ENCODE measurements around the gene NAALADL2. TPM values are rescaled to one million over a fixed set of nuclear protein-coding genes. Genes with fewer than 3 reads are reported as not detected.

Gene NAALADL2
- total RNA-seq, 4 donors from 2014 or later = 7.0 to 34.7 (median 18.4) TPM

DNA sequence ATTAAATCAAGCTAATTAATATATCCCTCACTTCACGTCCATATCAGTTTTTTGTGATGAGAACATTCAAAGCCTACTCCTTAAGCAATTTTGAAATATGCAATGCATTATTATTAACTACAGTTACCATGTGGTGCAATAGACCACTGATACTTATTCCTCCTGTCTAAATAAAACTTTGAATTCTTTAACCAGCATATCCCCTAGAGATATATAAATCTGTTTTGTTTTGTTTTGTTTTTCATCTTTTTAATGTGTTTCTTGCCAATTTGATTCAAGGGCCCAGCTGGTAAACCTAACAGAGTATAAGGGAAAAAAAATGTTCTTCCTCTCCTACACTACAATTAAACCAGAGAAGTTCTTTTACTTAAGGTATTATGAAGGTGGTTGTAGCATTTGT is 524.2 kb downstream of the NAALADL2 start:
- Histone ChIP-seq H3K27ac (no peak overlapping the region), H3K4me1 (no peaks in the 10 kb centered on the region), H3K27me3 (no peaks in the 10 kb centered on the region), H3K36me3 (no peaks in the 10 kb centered on the region), H3K9me3 (no peaks in the 10 kb centered on the region), H3K4me3 (no peak overlapping the region)
- DNase-seq = no peak
- TF ChIP-seq, protein P1, sequence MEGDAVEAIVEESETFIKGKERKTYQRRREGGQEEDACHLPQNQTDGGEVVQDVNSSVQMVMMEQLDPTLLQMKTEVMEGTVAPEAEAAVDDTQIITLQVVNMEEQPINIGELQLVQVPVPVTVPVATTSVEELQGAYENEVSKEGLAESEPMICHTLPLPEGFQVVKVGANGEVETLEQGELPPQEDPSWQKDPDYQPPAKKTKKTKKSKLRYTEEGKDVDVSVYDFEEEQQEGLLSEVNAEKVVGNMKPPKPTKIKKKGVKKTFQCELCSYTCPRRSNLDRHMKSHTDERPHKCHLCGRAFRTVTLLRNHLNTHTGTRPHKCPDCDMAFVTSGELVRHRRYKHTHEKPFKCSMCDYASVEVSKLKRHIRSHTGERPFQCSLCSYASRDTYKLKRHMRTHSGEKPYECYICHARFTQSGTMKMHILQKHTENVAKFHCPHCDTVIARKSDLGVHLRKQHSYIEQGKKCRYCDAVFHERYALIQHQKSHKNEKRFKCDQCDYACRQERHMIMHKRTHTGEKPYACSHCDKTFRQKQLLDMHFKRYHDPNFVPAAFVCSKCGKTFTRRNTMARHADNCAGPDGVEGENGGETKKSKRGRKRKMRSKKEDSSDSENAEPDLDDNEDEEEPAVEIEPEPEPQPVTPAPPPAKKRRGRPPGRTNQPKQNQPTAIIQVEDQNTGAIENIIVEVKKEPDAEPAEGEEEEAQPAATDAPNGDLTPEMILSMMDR (IDR thresholded peaks at IDR 0.05) = no peak
- TF ChIP-seq POLR2A (IDR thresholded peaks at IDR 0.05) = no peak

- Histone ChIP-seq H3K4me3 (no peak overlapping the region), H3K4me1 (no peaks in the 10 kb centered on the region), H3K36me3 (no peaks in the 10 kb centered on the region), H3K27ac (no peak overlapping the region), H3K27me3 (no peaks in the 10 kb centered on the region), H3K9me3 (no peaks in the 10 kb centered on the region)
- TF ChIP-seq, protein P1 (IDR thresholded peaks at IDR 0.05) = no peak
- TF ChIP-seq POLR2A (IDR thresholded peaks at IDR 0.05) = no peak
- DNase-seq = no peak
Observed at GRCh38 chr3:175383813-175384212, 524.7 kb downstream of the NAALADL2 start.

- Histone ChIP-seq H3K4me3 (no peak overlapping the region), H3K27me3 (no peaks in the 10 kb centered on the region), H3K9me3 (no peaks in the 10 kb centered on the region), H3K4me1 (no peaks in the 10 kb centered on the region), H3K36me3 (no peaks in the 10 kb centered on the region), H3K27ac (no peak overlapping the region)
- DNase-seq = no peak
- no peak for TF ChIP-seq POLR2A (IDR thresholded peaks at IDR 0.05)
- TF ChIP-seq, protein P1 (IDR thresholded peaks at IDR 0.05) = no peak
Observed at GRCh38 chr3:175384569-175384968, 525.4 kb downstream of the NAALADL2 start.

DNA sequence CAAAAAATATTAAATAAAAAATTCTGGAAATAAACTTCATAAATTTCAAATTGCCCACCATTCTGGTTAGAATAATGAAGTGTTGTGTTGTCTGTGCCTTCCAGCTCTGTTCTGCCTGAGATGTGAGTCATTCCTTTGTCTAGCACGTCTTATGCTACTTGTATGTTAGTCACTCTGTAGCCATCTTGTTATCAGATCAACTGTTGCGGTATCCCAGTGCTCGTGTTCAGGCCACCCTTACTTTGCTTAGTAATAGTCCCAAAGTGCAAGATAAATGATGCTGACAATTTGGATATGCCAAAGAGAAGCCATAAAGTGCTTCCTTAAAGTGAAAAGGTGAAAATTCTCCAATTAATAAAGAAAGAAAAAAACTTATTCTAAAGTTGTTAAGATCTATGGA is 527.5 kb downstream of the NAALADL2 start:
- Histone ChIP-seq H3K4me1 (no peaks in the 10 kb centered on the region), H3K27ac (no peak overlapping the region), H3K4me3 (no peak overlapping the region), H3K36me3 (no peaks in the 10 kb centered on the region), H3K27me3 (no peaks in the 10 kb centered on the region), H3K9me3 (no peaks in the 10 kb centered on the region)
- TF ChIP-seq, protein P1 (IDR thresholded peaks at IDR 0.05) = no peak
- no peak for TF ChIP-seq POLR2A (IDR thresholded peaks at IDR 0.05)
- DNase-seq = no peak

GRCh38 chr3:175389560-175389959 is 530.4 kb downstream of the NAALADL2 start:
- Histone ChIP-seq H3K4me3 (no peak overlapping the region), H3K9me3 (no peaks in the 10 kb centered on the region), H3K27me3 (no peaks in the 10 kb centered on the region), H3K36me3 (no peaks in the 10 kb centered on the region), H3K4me1 (no peaks in the 10 kb centered on the region), H3K27ac (no peak overlapping the region)
- TF ChIP-seq, protein P1 (IDR thresholded peaks at IDR 0.05) = no peak
- TF ChIP-seq POLR2A (IDR thresholded peaks at IDR 0.05) = no peak
- no peak for DNase-seq

DNA sequence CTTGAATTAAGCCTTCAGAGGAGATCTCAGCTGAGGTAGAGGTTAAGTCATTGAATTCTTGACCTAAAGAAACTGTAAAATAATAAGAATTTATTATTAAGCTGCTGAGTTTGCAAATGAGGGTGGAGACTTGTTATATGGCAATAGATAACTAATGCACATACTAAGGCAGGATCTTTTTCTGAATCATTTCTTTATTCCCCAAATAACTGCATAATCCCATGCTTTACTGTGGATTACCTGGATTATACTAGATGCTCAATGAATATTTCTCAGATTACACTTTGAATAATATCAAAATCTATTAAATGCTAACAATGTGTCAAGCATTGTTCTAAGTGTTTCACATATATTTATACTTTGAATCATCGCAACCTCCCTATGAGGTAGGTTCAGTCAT is 532.5 kb downstream of the NAALADL2 start:
- TF ChIP-seq, protein P1 (IDR thresholded peaks at IDR 0.05) = no peak
- no peak for TF ChIP-seq POLR2A (IDR thresholded peaks at IDR 0.05)
- H3K27ac ChIP-seq = no peak overlapping the region
- H3K4me3 ChIP-seq = no peak overlapping the region
- H3K36me3 ChIP-seq = no peaks in the 10 kb centered on the region
- H3K27me3 ChIP-seq = no peaks in the 10 kb centered on the region
- no peaks in the 10 kb centered on the region for H3K9me3 ChIP-seq
- H3K4me1 ChIP-seq = no peaks in the 10 kb centered on the region
- no peak for DNase-seq
